H1 (cell line): ENCODE data around the gene NUMB. TPM values are rescaled to one million over a fixed set of nuclear protein-coding genes. Genes with fewer than 3 reads are reported as not detected.

Experiments
- CTCF ChIA-PET: fragments of 300-600 bp; sonication (Branson Sonifier 250); formaldehyde crosslinking; loops from one replicate; lab custom pipeline; 2021; ENCODE audit not compliant: partially characterized antibody; lab: Charles Lee
- POLR2A ChIA-PET: fragments of 300-600 bp; sonication (Branson Sonifier 250); formaldehyde crosslinking; loops from one replicate; lab custom pipeline; 2021; ENCODE audit warnings: inconsistent platforms; ENCODE audit not compliant: partially characterized antibody; lab: Charles Lee
- DNase-seq, 2 experiments: peaks; one replicate each; pipeline versions ENCODE4 v3.0.0 to v3.0.0-alpha.2; 2010 to 2022; ENCODE audit warnings: low spot score in 2 of 2, low read depth in 1 of 2, mixed read lengths in 1 of 2
- FAIRE-seq: peaks from 2 replicates; lab custom pipeline; 2011; peaks lifted over from hg19 to GRCh38; lab: Jason Lieb, UNC
- H2AFZ ChIP-seq: 2 replicates; pipeline ENCODE4 v1.8.1; 2012; ENCODE audit warnings: low read length, inconsistent platforms
- H2AK5ac ChIP-seq: 2 replicates; pipeline ENCODE4 v1.6.1; 2013; ENCODE audit warnings: low read depth, low read length
- H2BK120ac ChIP-seq: replicated peaks from 2 replicates; pipeline ENCODE3; 2013; ENCODE audit warnings: low read depth, low read length, inconsistent platforms
- H2BK12ac ChIP-seq: 2 replicates; pipeline ENCODE4 v1.6.1; 2013; ENCODE audit warnings: low read depth, low read length
- H2BK15ac ChIP-seq: 2 replicates; pipeline ENCODE4 v1.6.1; 2013; ENCODE audit warnings: low read length
- H2BK20ac ChIP-seq: 2 replicates; pipeline ENCODE4 v1.6.1; 2013; ENCODE audit warnings: low read length
- H2BK5ac ChIP-seq: 2 replicates; pipeline ENCODE4 v1.6.1; 2013; ENCODE audit warnings: low read depth, low read length
- H3K14ac ChIP-seq: 2 replicates; pipeline ENCODE4 v1.6.1; 2013; ENCODE audit warnings: inconsistent platforms; ENCODE audit not compliant: insufficient read length
- H3K18ac ChIP-seq: 2 replicates; pipeline ENCODE4 v1.6.1; 2013; ENCODE audit warnings: low read length; ENCODE audit errors: extremely low read depth
- H3K23ac ChIP-seq: 2 replicates; pipeline ENCODE4 v1.6.1; 2013; ENCODE audit warnings: inconsistent platforms; ENCODE audit not compliant: insufficient read length
- H3K23me2 ChIP-seq: 2 replicates; pipeline ENCODE4 v1.6.1; 2013; ENCODE audit warnings: low read depth, low read length
- H3K27ac ChIP-seq: 2 replicates; pipeline ENCODE4 v1.6.1; 2011; ENCODE audit warnings: low read depth, low read length, inconsistent platforms
- H3K27me3 ChIP-seq, 4 experiments: replicated peaks in 1 of 4; 1 replicate in 1 of 4; 2 replicates in 3 of 4; pipeline versions ENCODE4 v1.6.1 to v1.8.1; 2011 to 2013; ENCODE audit warnings: low read length in 3 of 4, mild to moderate bottlenecking in 3 of 4, inconsistent platforms in 2 of 4, mixed read lengths in 2 of 4, moderate library complexity in 1 of 4; ENCODE audit not compliant: control insufficient read depth in 3 of 4, insufficient read depth in 3 of 4; ENCODE audit errors: extremely low read depth in 1 of 4
- H3K36me3 ChIP-seq, 4 experiments: 2 replicates each; pipeline versions ENCODE4 v1.6.1 to v1.8.1; 2011 to 2013; ENCODE audit warnings: mild to moderate bottlenecking in 4 of 4, low read length in 3 of 4, moderate library complexity in 2 of 4, control low read depth in 1 of 4, inconsistent platforms in 1 of 4; ENCODE audit not compliant: insufficient read depth in 4 of 4, control insufficient read depth in 2 of 4
- H3K4ac ChIP-seq: replicated peaks from 2 replicates; pipeline ENCODE3; 2013; ENCODE audit warnings: low read length, low read depth, mixed read lengths, inconsistent platforms; ENCODE audit not compliant: insufficient read length
- H3K4me1 ChIP-seq, 4 experiments: replicated peaks in 1 of 4; 1 replicate in 1 of 4; 2 replicates in 3 of 4; pipeline versions ENCODE4 v1.6.1 to v1.8.1; 2011 to 2013; ENCODE audit warnings: low read length in 3 of 4, inconsistent platforms in 2 of 4, mixed read lengths in 1 of 4; ENCODE audit not compliant: insufficient read depth in 4 of 4, control insufficient read depth in 3 of 4
- H3K4me2 ChIP-seq, 2 experiments: 2 replicates each; pipeline versions ENCODE4 v1.6.1 to v1.8.1; 2011 to 2013; ENCODE audit warnings: low read depth in 2 of 2, low read length in 2 of 2, control low read depth in 1 of 2, inconsistent platforms in 1 of 2, mild to moderate bottlenecking in 1 of 2; ENCODE audit not compliant: insufficient read depth in 1 of 2
- H3K4me3 ChIP-seq, 4 experiments: fragments of 200-600, 300-600 bp in 1 of 4; sonication (generic), shearing (Covaris generic), sonication (Bioruptor Twin) in 1 of 4; 2 replicates each; pipeline versions ENCODE4 v1.5.1 to v1.8.1; 2011 to 2016; ENCODE audit warnings: low read length in 4 of 4, low read depth in 3 of 4, control low read depth in 2 of 4, inconsistent platforms in 2 of 4, mild to moderate bottlenecking in 2 of 4, mixed read lengths in 1 of 4, moderate library complexity in 1 of 4; ENCODE audit not compliant: insufficient read depth in 2 of 4; ENCODE audit errors: extremely low read depth in 1 of 4
- H3K56ac ChIP-seq: replicated peaks from 2 replicates; pipeline ENCODE3; 2013; ENCODE audit warnings: low read depth, mild to moderate bottlenecking, mixed read lengths, low read length, inconsistent platforms; ENCODE audit not compliant: insufficient read length
- H3K79me1 ChIP-seq: 2 replicates; pipeline ENCODE4 v1.6.1; 2013; ENCODE audit warnings: low read depth, low read length, control low read depth
- H3K79me2 ChIP-seq, 2 experiments: 2 replicates each; pipeline versions ENCODE4 v1.6.1 to v1.8.1; 2012 to 2013; ENCODE audit warnings: low read length in 2 of 2, mild to moderate bottlenecking in 2 of 2, inconsistent platforms in 1 of 2; ENCODE audit not compliant: insufficient read depth in 2 of 2, control insufficient read depth in 1 of 2
- H3K9ac ChIP-seq, 4 experiments: replicated peaks in 1 of 4; 1 replicate in 1 of 4; 2 replicates in 3 of 4; pipeline versions ENCODE4 v1.6.1 to v1.8.1; 2011 to 2013; ENCODE audit warnings: low read depth in 3 of 4, low read length in 3 of 4, control low read depth in 2 of 4, mild to moderate bottlenecking in 2 of 4, moderate library complexity in 2 of 4, inconsistent platforms in 1 of 4; ENCODE audit errors: extremely low read depth in 1 of 4
- H3K9me3 ChIP-seq, 2 experiments: 2 replicates each; pipeline versions ENCODE4 v1.6.1 to v1.8.1; 2012 to 2013; ENCODE audit warnings: mild to moderate bottlenecking in 2 of 2, moderate library complexity in 2 of 2, control low read depth in 1 of 2, inconsistent platforms in 1 of 2, low read depth in 1 of 2, low read length in 1 of 2, mixed read lengths in 1 of 2; ENCODE audit not compliant: insufficient read depth in 2 of 2
- H4K20me1 ChIP-seq, 2 experiments: replicated peaks in 1 of 2; 2 replicates each; pipeline versions ENCODE3 to v1.8.1; 2011 to 2013; ENCODE audit warnings: inconsistent platforms in 2 of 2, low read length in 2 of 2, mild to moderate bottlenecking in 1 of 2; ENCODE audit not compliant: insufficient read depth in 2 of 2, control insufficient read depth in 1 of 2
- H4K5ac ChIP-seq: 2 replicates; pipeline ENCODE4 v1.6.1; 2013; ENCODE audit warnings: low read length, low read depth, mixed read lengths, inconsistent platforms; ENCODE audit not compliant: insufficient read length
- H4K8ac ChIP-seq: 2 replicates; pipeline ENCODE4 v1.8.0; 2013; ENCODE audit warnings: mild to moderate bottlenecking, moderate library complexity, low read length, inconsistent platforms; ENCODE audit not compliant: insufficient read depth; ENCODE audit errors: extremely low read depth
- H4K91ac ChIP-seq: replicated peaks from 2 replicates; pipeline ENCODE3; 2013; ENCODE audit warnings: low read length, mixed read lengths, inconsistent platforms; ENCODE audit not compliant: insufficient read length
- TEAD4 ChIP-seq: IDR thresholded peaks from 2 replicates; pipeline ENCODE4 v1.6.1; 2012; ENCODE audit warnings: low read depth, low read length, inconsistent platforms, mixed read lengths
- polyA plus RNA-seq, 7 experiments: library from polyadenylated mRNA; depleted of rRNA in 3 of 7; stranded (reverse) in 5 of 7; unstranded in 2 of 7; fragments of >200 nt in 5 of 7; fragments of 200-250 nt in 2 of 7; gene quantifications; 1 replicate in 5 of 7; 2 replicates in 1 of 7; 4 replicates in 1 of 7; pipeline versions ENCODE4 v1.2.1 to v1.2.3, GENCODE V29; 2011 to 2013; ENCODE audit warnings: missing spikeins in 2 of 7, mixed read lengths in 2 of 7
- total RNA-seq: library from RNA; stranded (reverse); fragmentation: NEBNext Ultra II Directional; extraction: Animal tissue kit (Norgen Biotek cat#: 25700); gene quantifications from 2 replicates; pipeline ENCODE4 v1.2.1, GENCODE V29; 2021

NUMB gene
- total and polyA plus RNA-seq, 2 of the 8 experiments (the other 6 are each of a cell fraction or from before 2014, with no cell fraction given) = 54.3 to 78.1 TPM

GRCh38 chr14:73369428-73369827, 88.9 kb downstream of the NUMB start:
- DNase-seq (no peak), FAIRE-seq (no peak)
- Histone ChIP-seq H2AFZ (no peak overlapping the region), H3K79me2 (no peaks in the 10 kb centered on the region; a peak in 1 of 4 replicates), H2BK5ac (no peak overlapping the region), H3K56ac (no peak overlapping the region), H3K23me2 (no peaks in the 10 kb centered on the region), H4K91ac (no peak overlapping the region), H3K27me3 (no peaks in the 10 kb centered on the region), H4K20me1 (peaks cover 0 to 2% of the 10 kb centered on the region in 2 experiments), H2AK5ac (no peak overlapping the region), H3K4me2 (no peak overlapping the region), H2BK15ac (no peak overlapping the region), H2BK120ac (no peak overlapping the region), H4K8ac (no peak overlapping the region), H2BK20ac (no peak overlapping the region), H4K5ac (no peak overlapping the region)
- POLR2A ChIA-PET = no interaction called here
- no peak for TF ChIP-seq TEAD4
- TF ChIP-seq, all 59 proteins: peak for 0
- no peak overlapping the region for H3K4me3 ChIP-seq
- CTCF ChIA-PET = no interaction called here
- no peaks in the 10 kb centered on the region for H3K4me1 ChIP-seq
- no peak overlapping the region for H3K27ac ChIP-seq
- no peak overlapping the region for H2BK12ac ChIP-seq
- no peaks in the 10 kb centered on the region for H3K9me3 ChIP-seq
- no peaks in the 10 kb centered on the region for H3K79me1 ChIP-seq
- no peak overlapping the region for H3K23ac ChIP-seq
- no peak overlapping the region for H3K4ac ChIP-seq
- H3K18ac ChIP-seq = no peak overlapping the region
- H3K14ac ChIP-seq = no peak overlapping the region
- H3K9ac ChIP-seq = no peak overlapping the region
- no peaks in the 10 kb centered on the region for H3K36me3 ChIP-seq
